Measurements from ENCODE around the gene PANX3.
"Not testable (repeated sequence)": the region's sequence is repeated elsewhere in the genome, so short reads cannot be mapped to it uniquely, and the experiment has no call there.

Gene PANX3

DNA sequence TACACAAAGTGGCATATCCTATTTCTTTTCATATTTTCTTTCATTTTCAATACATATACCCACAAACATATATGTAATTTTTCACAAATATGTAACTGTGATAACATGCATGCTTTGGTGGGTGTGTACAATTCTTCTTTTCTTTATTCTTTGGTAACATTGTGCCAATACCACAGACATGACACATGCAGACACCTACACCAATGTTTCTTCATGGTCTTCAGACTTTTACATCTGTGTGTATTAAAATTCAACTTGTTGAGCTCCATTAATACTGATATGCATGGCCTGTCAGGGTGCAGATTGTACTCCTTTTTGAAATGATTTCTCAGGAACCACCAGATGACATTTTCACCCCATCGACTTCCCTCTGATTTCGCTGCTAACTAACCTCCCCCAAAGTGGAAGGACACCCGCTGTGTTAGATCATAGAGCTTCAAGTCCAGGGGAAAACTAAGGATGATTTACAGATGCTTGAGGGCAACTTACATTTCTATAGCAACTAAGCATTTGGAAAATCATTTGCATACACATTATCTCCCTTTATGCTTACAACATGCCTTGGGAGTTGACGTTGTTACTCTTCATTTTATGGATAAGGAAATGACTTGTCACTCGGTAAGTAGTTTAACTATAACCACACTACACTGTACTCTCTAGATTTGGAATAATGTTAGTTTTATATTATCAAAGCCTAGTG lies 10.5 kb upstream of the PANX3 start:
- H3K27ac ChIP-seq = no peak overlapping the region
- no peak for TF ChIP-seq ZFX (IDR thresholded peaks at IDR 0.05)
- TF ChIP-seq, protein P1, sequence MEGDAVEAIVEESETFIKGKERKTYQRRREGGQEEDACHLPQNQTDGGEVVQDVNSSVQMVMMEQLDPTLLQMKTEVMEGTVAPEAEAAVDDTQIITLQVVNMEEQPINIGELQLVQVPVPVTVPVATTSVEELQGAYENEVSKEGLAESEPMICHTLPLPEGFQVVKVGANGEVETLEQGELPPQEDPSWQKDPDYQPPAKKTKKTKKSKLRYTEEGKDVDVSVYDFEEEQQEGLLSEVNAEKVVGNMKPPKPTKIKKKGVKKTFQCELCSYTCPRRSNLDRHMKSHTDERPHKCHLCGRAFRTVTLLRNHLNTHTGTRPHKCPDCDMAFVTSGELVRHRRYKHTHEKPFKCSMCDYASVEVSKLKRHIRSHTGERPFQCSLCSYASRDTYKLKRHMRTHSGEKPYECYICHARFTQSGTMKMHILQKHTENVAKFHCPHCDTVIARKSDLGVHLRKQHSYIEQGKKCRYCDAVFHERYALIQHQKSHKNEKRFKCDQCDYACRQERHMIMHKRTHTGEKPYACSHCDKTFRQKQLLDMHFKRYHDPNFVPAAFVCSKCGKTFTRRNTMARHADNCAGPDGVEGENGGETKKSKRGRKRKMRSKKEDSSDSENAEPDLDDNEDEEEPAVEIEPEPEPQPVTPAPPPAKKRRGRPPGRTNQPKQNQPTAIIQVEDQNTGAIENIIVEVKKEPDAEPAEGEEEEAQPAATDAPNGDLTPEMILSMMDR (conservative IDR thresholded peaks at IDR 0.05) = no peak

- TF ChIP-seq ZFX (IDR thresholded peaks at IDR 0.05) = no peak
- TF ChIP-seq, protein P1 (conservative IDR thresholded peaks at IDR 0.05) = no peak
- H3K27ac ChIP-seq = no peak overlapping the region
Observed at GRCh38 chr11:124602193-124602592, 9.0 kb upstream of the PANX3 start.

GRCh38 chr11:124602723-124603122 lies 8.5 kb upstream of the PANX3 start:
- not testable (repeated sequence) for H3K27ac ChIP-seq

DNA sequence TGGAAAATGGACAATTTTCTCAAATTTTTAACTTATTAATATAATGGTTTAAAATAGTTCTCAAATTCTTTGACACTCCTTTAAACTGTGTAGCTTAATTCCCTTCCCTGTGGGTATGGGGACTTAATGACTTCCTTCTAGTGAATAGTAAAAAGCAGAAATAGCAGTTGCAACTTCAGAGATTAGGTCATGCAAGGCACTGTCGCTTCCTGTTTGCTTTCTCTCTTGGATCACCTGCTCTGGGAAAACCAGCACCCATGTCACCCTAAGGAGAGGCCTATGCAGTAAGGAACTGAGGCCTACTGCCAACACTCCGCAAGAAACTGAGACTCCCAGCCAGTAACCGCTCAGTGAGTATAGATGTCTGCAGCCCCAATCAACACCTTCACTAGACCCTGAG lies 5.5 kb upstream of the PANX3 start:
- TF ChIP-seq, protein P1 (conservative IDR thresholded peaks at IDR 0.05) = no peak
- no peak for TF ChIP-seq ZFX (IDR thresholded peaks at IDR 0.05)

DNA sequence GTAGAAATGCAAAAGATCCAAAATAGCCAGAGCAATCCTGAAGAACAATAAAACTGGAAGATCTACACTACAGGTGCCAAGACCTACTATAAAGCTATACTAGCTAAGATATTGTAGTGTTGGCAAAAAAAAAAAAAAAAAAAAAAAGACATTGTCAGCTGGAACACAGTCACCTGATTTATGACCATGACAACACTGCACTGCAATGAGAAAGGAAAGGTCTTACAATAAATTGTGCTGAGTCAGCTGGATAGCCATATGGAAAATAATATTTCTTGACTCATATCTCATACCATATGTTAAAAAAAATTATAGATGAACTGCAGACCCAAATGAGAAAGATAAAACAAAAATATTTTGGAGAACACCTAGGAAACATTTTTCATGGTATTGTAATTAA lies 3.1 kb upstream of the PANX3 start:
- no peak overlapping the region for H3K27ac ChIP-seq
- TF ChIP-seq ZFX (IDR thresholded peaks at IDR 0.05) = no peak
- TF ChIP-seq, protein P1 (conservative IDR thresholded peaks at IDR 0.05) = no peak

More for the DNA sequence above, 5.5 kb upstream of the PANX3 start:
- H3K27ac ChIP-seq = no peak overlapping the region

DNA sequence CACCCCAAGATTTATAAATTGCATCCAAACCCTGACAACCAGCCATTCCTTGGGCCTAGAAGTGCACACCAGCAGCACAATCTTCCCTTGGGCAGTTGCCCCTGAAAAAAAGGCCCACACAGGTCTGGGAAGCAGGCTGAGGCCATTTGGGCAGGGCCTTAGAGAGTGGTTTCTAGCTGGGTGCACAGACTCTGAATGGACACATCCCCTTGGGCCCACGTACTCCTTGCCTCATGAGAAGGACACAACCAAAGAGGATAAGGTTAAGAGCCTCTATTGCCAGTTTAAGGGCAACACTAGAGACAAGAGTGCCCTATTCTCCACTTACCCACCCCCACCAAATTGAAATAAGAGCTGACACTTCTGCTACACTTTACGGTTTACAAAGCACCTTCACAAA lies 933 bp upstream of the PANX3 start:
- TF ChIP-seq ZFX (IDR thresholded peaks at IDR 0.05) = no peak
- TF ChIP-seq, protein P1 (conservative IDR thresholded peaks at IDR 0.05) = no peak
- H3K27ac ChIP-seq = no peak overlapping the region

- TF ChIP-seq ZFX (IDR thresholded peaks at IDR 0.05) = no peak
- TF ChIP-seq, protein P1 (conservative IDR thresholded peaks at IDR 0.05) = no peak
- H3K27ac ChIP-seq = no peak overlapping the region
Observed at GRCh38 chr11:124612045-124612444, 817 bp downstream of the PANX3 start.

All from C4-2B (cell line).